CD4-positive, alpha-beta T cell (primary cell): ENCODE results near the gene BZW1. TPM values are rescaled to one million over a fixed set of nuclear protein-coding genes. Genes with fewer than 3 reads are reported as not detected.

Source experiments
- ATAC-seq: fragments of 200-7000 bp; cut with Tn5 transposase; one replicate; pipeline ENCODE4 v1.10.0; 2022; ENCODE audit warnings: mild to moderate bottlenecking; ENCODE audit not compliant: poor library complexity
- CTCF ChIA-PET: fragments of 350-600 bp; sonication (Branson Sonifier 250); formaldehyde crosslinking; loops from one replicate; lab custom pipeline; 2021; ENCODE audit warnings: antibody characterized with exemption, inconsistent platforms; lab: Charles Lee
- POLR2A ChIA-PET: fragments of 350-600 bp; sonication (Branson Sonifier 250); formaldehyde crosslinking; loops from one replicate; lab custom pipeline; 2021; ENCODE audit warnings: antibody characterized with exemption, inconsistent platforms; lab: Charles Lee
- DNase-seq, 14 experiments: peaks; one replicate each; pipeline ENCODE4 v3.0.0-alpha.2; 2013 to 2020; ENCODE audit warnings: mixed read lengths in 2 of 14
- H3K27ac ChIP-seq, 2 donors: one replicate each; pipeline versions ENCODE4 v1.5.1 to v1.7.0; 2013; ENCODE audit warnings: low read length in 2 of 2, low read depth in 1 of 2, mild to moderate bottlenecking in 1 of 2
- H3K27me3 ChIP-seq, 2 experiments: 1 replicate in 1 of 2; 2 replicates in 1 of 2; pipeline versions ENCODE4 v1.6.1 to v1.7.0; 2013; ENCODE audit warnings: low read length in 2 of 2, control low read depth in 1 of 2, mild to moderate bottlenecking in 1 of 2, moderate library complexity in 1 of 2; ENCODE audit not compliant: insufficient read depth in 2 of 2, control insufficient read depth in 1 of 2
- H3K36me3 ChIP-seq: one replicate; pipeline ENCODE4 v1.6.1; 2013; ENCODE audit warnings: low read length, control low read depth; ENCODE audit not compliant: insufficient read depth
- H3K4me1 ChIP-seq: one replicate; pipeline ENCODE4 v1.6.1; 2013; ENCODE audit warnings: low read length, control low read depth; ENCODE audit not compliant: insufficient read depth
- H3K4me3 ChIP-seq: one replicate; pipeline ENCODE4 v1.5.1; 2013; ENCODE audit warnings: mild to moderate bottlenecking, low read length, moderate library complexity
- H3K9me3 ChIP-seq, 2 experiments: 1 replicate in 1 of 2; 2 replicates in 1 of 2; pipeline versions ENCODE4 v1.6.1 to v1.7.0; 2013; ENCODE audit warnings: low read length in 2 of 2, mild to moderate bottlenecking in 2 of 2, control low read depth in 1 of 2, moderate library complexity in 1 of 2; ENCODE audit not compliant: control insufficient read depth in 1 of 2, insufficient read depth in 1 of 2
- H3K27ac Mint-ChIP-seq: one replicate; pipeline ENCODE4 v1.8.0; 2020; ENCODE audit warnings: mixed read lengths
- H3K27me3 Mint-ChIP-seq: one replicate; pipeline ENCODE4 v1.8.0; 2021; ENCODE audit warnings: mixed read lengths
- H3K36me3 Mint-ChIP-seq: one replicate; pipeline ENCODE4 v1.8.0; 2021; ENCODE audit warnings: low read depth, mixed read lengths
- H3K4me1 Mint-ChIP-seq: one replicate; pipeline ENCODE4 v1.8.0; 2021; ENCODE audit warnings: low read depth, mixed read lengths
- H3K4me3 Mint-ChIP-seq: one replicate; pipeline ENCODE4 v1.8.0; 2020; ENCODE audit warnings: mild to moderate bottlenecking, mixed read lengths
- H3K9me3 Mint-ChIP-seq: one replicate; pipeline ENCODE4 v1.8.0; 2020; ENCODE audit warnings: mixed read lengths
- CTCF ChIP-seq: fragments of 200-600 bp; IDR thresholded peaks from one replicate; pipeline ENCODE4 v1.8.0; 2022; ENCODE audit warnings: antibody characterized with exemption, mild to moderate bottlenecking
- intact Hi-C, 2 experiments: fragments of 100-400 bp; cut with DNase I in 1 of 2; cut with micrococcal nuclease in 1 of 2; formaldehyde crosslinking; loops; one replicate each; pipeline versions ENCODE4 v1.15.1 to v1.9.0; 2023 to 2025; cut with DNase I, micrococcal nuclease
- total RNA-seq, 174 experiments: library from RNA in 2 of 174; stranded (reverse) in 2 of 174; gene quantifications; one replicate each; pipeline ENCODE4 v1.2.3 and lab custom pipeline; 2021 to 2026

The BZW1 gene
- total RNA-seq, 2 experiments from 2014 or later, result 190 to 192 TPM

GRCh38 chr2:200770847-200771246 is 40.9 kb upstream of the BZW1 start:
- Histone ChIP-seq H3K4me1 (no peaks in the 10 kb centered on the region), H3K36me3 (no peaks in the 10 kb centered on the region), H3K27ac (no peak overlapping the region), H3K9me3 (no peaks in the 10 kb centered on the region), H3K4me3 (no peak overlapping the region), H3K27me3 (no peaks in the 10 kb centered on the region)
- intact Hi-C loops, result no loop called here
- TF ChIP-seq CTCF, result no peak
- Mint-ChIP-seq H3K9me3 (peaks cover 11% of the 10 kb centered on the region), H3K27ac (no peak overlapping the region), H3K36me3 (no peaks in the 10 kb centered on the region), H3K27me3 (no peaks in the 10 kb centered on the region), H3K4me1 (no peaks in the 10 kb centered on the region), H3K4me3 (no peak overlapping the region)
- no peak for ATAC-seq
- POLR2A ChIA-PET, result no interaction called here
- no peak for DNase-seq
- CTCF ChIA-PET, result no interaction called here

GRCh38 chr2:200772620-200773019 is 39.1 kb upstream of the BZW1 start:
- no peak for DNase-seq
- no peaks in the 10 kb centered on the region for H3K27me3 ChIP-seq
- no peaks in the 10 kb centered on the region for H3K4me1 ChIP-seq
- no peak overlapping the region for H3K27ac ChIP-seq
- peaks cover 11% of the 10 kb centered on the region for H3K9me3 Mint-ChIP-seq
- no peaks in the 10 kb centered on the region for H3K36me3 Mint-ChIP-seq
- H3K27ac Mint-ChIP-seq, result no peak overlapping the region
- ATAC-seq, result no peak
- no peak for TF ChIP-seq CTCF
- CTCF ChIA-PET, result no interaction called here
- H3K4me1 Mint-ChIP-seq, result no peaks in the 10 kb centered on the region
- H3K9me3 ChIP-seq, result no peaks in the 10 kb centered on the region
- POLR2A ChIA-PET, result no interaction called here
- no peak overlapping the region for H3K4me3 Mint-ChIP-seq
- H3K27me3 Mint-ChIP-seq, result no peaks in the 10 kb centered on the region
- no peak overlapping the region for H3K4me3 ChIP-seq
- intact Hi-C loops, result no loop called here
- no peaks in the 10 kb centered on the region for H3K36me3 ChIP-seq

GRCh38 chr2:200773083-200773482 is 38.6 kb upstream of the BZW1 start:
- Mint-ChIP-seq H3K4me3 (no peak overlapping the region), H3K27ac (no peak overlapping the region), H3K36me3 (no peaks in the 10 kb centered on the region), H3K27me3 (no peaks in the 10 kb centered on the region), H3K9me3 (peaks cover 11% of the 10 kb centered on the region), H3K4me1 (no peaks in the 10 kb centered on the region)
- ChIA-PET CTCF (no interaction called here), POLR2A (no interaction called here)
- intact Hi-C loops, result no loop called here
- Histone ChIP-seq H3K4me3 (no peak overlapping the region), H3K9me3 (no peaks in the 10 kb centered on the region), H3K27ac (no peak overlapping the region), H3K27me3 (no peaks in the 10 kb centered on the region), H3K4me1 (no peaks in the 10 kb centered on the region), H3K36me3 (no peaks in the 10 kb centered on the region)
- TF ChIP-seq CTCF, result no peak
- DNase-seq (no peak), ATAC-seq (no peak)
